ENCODE results near the gene RUNX2. TPM values are rescaled to one million over a fixed set of nuclear protein-coding genes. Genes with fewer than 3 reads are reported as not detected.

The RUNX2 gene
- total RNA-seq, 4 donors from 2014 or later, result 0.78 to 2.0 (median 0.94) TPM

- no peak for TF ChIP-seq POLR2A (IDR thresholded peaks at IDR 0.05)
- TF ChIP-seq, protein P1, sequence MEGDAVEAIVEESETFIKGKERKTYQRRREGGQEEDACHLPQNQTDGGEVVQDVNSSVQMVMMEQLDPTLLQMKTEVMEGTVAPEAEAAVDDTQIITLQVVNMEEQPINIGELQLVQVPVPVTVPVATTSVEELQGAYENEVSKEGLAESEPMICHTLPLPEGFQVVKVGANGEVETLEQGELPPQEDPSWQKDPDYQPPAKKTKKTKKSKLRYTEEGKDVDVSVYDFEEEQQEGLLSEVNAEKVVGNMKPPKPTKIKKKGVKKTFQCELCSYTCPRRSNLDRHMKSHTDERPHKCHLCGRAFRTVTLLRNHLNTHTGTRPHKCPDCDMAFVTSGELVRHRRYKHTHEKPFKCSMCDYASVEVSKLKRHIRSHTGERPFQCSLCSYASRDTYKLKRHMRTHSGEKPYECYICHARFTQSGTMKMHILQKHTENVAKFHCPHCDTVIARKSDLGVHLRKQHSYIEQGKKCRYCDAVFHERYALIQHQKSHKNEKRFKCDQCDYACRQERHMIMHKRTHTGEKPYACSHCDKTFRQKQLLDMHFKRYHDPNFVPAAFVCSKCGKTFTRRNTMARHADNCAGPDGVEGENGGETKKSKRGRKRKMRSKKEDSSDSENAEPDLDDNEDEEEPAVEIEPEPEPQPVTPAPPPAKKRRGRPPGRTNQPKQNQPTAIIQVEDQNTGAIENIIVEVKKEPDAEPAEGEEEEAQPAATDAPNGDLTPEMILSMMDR (IDR thresholded peaks at IDR 0.05 in 4 of 5, conservative IDR thresholded peaks at IDR 0.05 in 1 of 5), result no peak
- Histone ChIP-seq H3K36me3 (no peaks in the 10 kb centered on the region), H3K27ac (no peak overlapping the region), H3K9me3 (no peaks in the 10 kb centered on the region), H3K27me3 (no peaks in the 10 kb centered on the region), H3K4me3 (no peak overlapping the region), H3K4me1 (peaks cover 0 to 3% of the 10 kb centered on the region in 2 donors)
- intact Hi-C loops (cut with DNase I; ENCODE audit: low total_unique reads), result no loop called here
- in situ Hi-C loops (cut with MboI; ENCODE audit: low sequenced_read_pairs in 4 of 4), result no loop called here
- ATAC-seq, result no peak
- no peak for DNase-seq
These were observed 283.4 kb downstream of the RUNX2 start for GRCh38 chr6:45611491-45611890.

- DNase-seq (peak; percentile 40 to 48), ATAC-seq (peak; percentile 64 to 76)
- no peaks in the 10 kb centered on the region for H3K36me3 ChIP-seq
- intact Hi-C loops (cut with DNase I; ENCODE audit: low total_unique reads) (no loop called here), in situ Hi-C loops (cut with MboI; ENCODE audit: low sequenced_read_pairs in 4 of 4) (no loop called here)
- H3K4me3 ChIP-seq, result no peak overlapping the region
- H3K9me3 ChIP-seq, result no peaks in the 10 kb centered on the region
- TF ChIP-seq, protein P1 (IDR thresholded peaks at IDR 0.05 in 4 of 5, conservative IDR thresholded peaks at IDR 0.05 in 1 of 5), result no peak
- no peak for TF ChIP-seq POLR2A (IDR thresholded peaks at IDR 0.05)
- H3K4me1 ChIP-seq, result no peaks in the 10 kb centered on the region
- H3K27me3 ChIP-seq, result no peaks in the 10 kb centered on the region
- no peak overlapping the region for H3K27ac ChIP-seq
These were observed 285.5 kb downstream of the RUNX2 start for GRCh38 chr6:45613656-45614055.

- Histone ChIP-seq H3K4me3 (no peak overlapping the region), H3K27ac (no peak overlapping the region), H3K9me3 (no peaks in the 10 kb centered on the region), H3K4me1 (no peaks in the 10 kb centered on the region), H3K27me3 (no peaks in the 10 kb centered on the region), H3K36me3 (no peaks in the 10 kb centered on the region)
- in situ Hi-C loops (cut with MboI; ENCODE audit: low sequenced_read_pairs in 4 of 4) (no loop called here), intact Hi-C loops (cut with DNase I; ENCODE audit: low total_unique reads) (no loop called here)
- ATAC-seq (no peak), DNase-seq (no peak)
- TF ChIP-seq POLR2A (IDR thresholded peaks at IDR 0.05), result no peak
- TF ChIP-seq, protein P1 (IDR thresholded peaks at IDR 0.05 in 4 of 5, conservative IDR thresholded peaks at IDR 0.05 in 1 of 5), result no peak
These were observed 286.6 kb downstream of the RUNX2 start for GRCh38 chr6:45614488-45615285.

- DNase-seq (no peak), ATAC-seq (no peak)
- H3K9me3 ChIP-seq, result no peaks in the 10 kb centered on the region
- no peak for TF ChIP-seq POLR2A (IDR thresholded peaks at IDR 0.05)
- TF ChIP-seq, protein P1 (IDR thresholded peaks at IDR 0.05 in 4 of 5, conservative IDR thresholded peaks at IDR 0.05 in 1 of 5), result no peak
- no peaks in the 10 kb centered on the region for H3K27me3 ChIP-seq
- H3K27ac ChIP-seq, result no peak overlapping the region
- H3K36me3 ChIP-seq, result no peaks in the 10 kb centered on the region
- H3K4me3 ChIP-seq, result no peak overlapping the region
- in situ Hi-C loops (cut with MboI; ENCODE audit: low sequenced_read_pairs in 4 of 4), result no loop called here
- intact Hi-C loops (cut with DNase I; ENCODE audit: low total_unique reads), result no loop called here
- H3K4me1 ChIP-seq, result no peaks in the 10 kb centered on the region
These were observed 288.1 kb downstream of the RUNX2 start for GRCh38 chr6:45616209-45616608.

Data from gastrocnemius medialis (tissue), 4 donors.